GM13977 (cell line): ENCODE results near the gene PRDM1.

Experiments used
- DNase-seq: peaks from one replicate; pipeline ENCODE4 v3.0.0; 2012; ENCODE audit warnings: low spot score
- in situ Hi-C: fragments of 300-500 bp; cut with MboI; formaldehyde crosslinking; loops from one replicate; pipeline ENCODE4 v1.12.0; 2022; ENCODE audit warnings: low sequenced_read_pairs, low pct_unique_long_range_greater_than_20kb, mixed read lengths, inconsistent platforms; ENCODE audit not compliant: unreplicated experiment
- TF ChIP-seq, protein P1 (sequence below): IDR thresholded peaks from 2 replicates; pipeline ENCODE4 v1.5.1; 2012; ENCODE audit warnings: mild to moderate bottlenecking, control low read depth; ENCODE audit not compliant: insufficient read depth; ENCODE audit errors: extremely low read depth, missing control alignments

Gene PRDM1

GRCh38 chr6:106117579-106117978 is 31.4 kb downstream of the PRDM1 start:
- TF ChIP-seq, protein P1, sequence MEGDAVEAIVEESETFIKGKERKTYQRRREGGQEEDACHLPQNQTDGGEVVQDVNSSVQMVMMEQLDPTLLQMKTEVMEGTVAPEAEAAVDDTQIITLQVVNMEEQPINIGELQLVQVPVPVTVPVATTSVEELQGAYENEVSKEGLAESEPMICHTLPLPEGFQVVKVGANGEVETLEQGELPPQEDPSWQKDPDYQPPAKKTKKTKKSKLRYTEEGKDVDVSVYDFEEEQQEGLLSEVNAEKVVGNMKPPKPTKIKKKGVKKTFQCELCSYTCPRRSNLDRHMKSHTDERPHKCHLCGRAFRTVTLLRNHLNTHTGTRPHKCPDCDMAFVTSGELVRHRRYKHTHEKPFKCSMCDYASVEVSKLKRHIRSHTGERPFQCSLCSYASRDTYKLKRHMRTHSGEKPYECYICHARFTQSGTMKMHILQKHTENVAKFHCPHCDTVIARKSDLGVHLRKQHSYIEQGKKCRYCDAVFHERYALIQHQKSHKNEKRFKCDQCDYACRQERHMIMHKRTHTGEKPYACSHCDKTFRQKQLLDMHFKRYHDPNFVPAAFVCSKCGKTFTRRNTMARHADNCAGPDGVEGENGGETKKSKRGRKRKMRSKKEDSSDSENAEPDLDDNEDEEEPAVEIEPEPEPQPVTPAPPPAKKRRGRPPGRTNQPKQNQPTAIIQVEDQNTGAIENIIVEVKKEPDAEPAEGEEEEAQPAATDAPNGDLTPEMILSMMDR: no peak
- no peak for DNase-seq
- in situ Hi-C loops: no loop called here

DNA sequence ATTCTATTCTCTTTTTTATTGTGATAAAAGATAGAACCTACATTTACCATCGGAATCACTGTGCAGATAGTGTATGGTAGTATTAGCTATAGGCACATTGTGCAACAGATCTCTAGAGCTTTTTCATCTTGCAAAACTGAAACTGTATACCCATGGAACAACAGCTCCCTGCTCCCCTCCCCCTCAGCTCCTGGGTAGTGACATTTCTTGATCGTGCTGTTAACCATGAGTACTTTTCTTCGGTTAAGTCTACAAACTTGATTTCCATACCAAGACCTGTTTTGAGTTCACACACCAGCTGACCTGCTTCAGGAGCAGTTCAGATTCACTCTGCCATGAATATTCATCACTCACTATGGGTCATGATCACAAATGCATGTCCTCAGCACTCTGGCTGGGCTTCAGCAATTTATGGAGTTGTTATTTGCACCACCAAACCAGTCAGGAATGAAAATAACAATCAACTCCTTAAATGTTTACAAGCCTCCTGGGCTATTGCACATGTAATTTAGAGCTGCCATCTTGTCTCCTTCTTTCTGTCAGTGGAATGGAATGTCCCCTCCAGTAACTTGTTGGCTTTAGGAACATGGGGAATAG is 32.8 kb downstream of the PRDM1 start:
- TF ChIP-seq, protein P1: no peak
- in situ Hi-C loops: no loop called here
- no peak for DNase-seq

GRCh38 chr6:106119546-106119945 is 33.4 kb downstream of the PRDM1 start:
- DNase-seq: no peak
- in situ Hi-C loops: no loop called here
- TF ChIP-seq, protein P1: no peak

GRCh38 chr6:106120006-106120405 is 33.9 kb downstream of the PRDM1 start:
- in situ Hi-C loops: no loop called here
- TF ChIP-seq, protein P1: no peak
- no peak for DNase-seq

- in situ Hi-C loops: no loop called here
- TF ChIP-seq, protein P1: no peak
- no peak for DNase-seq
Observed at GRCh38 chr6:106120406-106120805, 34.3 kb downstream of the PRDM1 start.

DNA sequence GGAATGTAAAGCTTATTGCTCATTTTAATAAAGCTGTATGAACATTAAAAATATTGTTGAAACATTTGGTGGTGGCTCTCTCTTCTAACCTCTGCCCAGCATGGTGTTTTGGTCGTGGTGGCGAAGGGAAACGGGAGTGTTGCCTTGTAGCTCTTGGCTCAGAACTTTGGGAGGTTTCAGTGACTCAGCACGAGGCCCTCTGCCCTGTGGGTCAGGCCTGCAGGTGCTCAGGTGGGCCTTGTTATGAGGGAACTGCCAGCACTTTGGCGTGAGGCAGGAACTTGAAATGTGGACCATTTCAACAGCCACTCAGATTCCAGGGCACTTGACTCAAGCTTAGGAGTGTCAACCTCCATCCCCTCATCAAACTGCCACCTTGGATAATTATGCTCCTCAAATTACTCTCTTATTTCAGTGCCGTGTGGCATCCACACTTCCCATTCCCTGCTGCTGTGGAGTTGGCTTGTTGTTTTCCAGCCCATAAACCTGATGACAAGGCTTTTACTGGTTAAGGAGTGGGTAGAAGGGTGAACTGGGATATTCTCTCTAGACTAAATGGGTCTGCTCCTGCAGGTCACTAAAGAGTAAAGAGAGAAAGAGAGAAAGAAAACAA is 36.3 kb downstream of the PRDM1 start:
- in situ Hi-C loops: no loop called here
- DNase-seq: no peak

More for the DNA sequence above, 36.3 kb downstream of the PRDM1 start:
- TF ChIP-seq, protein P1: no peak
